Measurements from ENCODE around the gene PGM1. TPM values are rescaled to one million over a fixed set of nuclear protein-coding genes. Genes with fewer than 3 reads are reported as not detected.

The PGM1 gene
- total and polyA plus RNA-seq, 2 of the 13 experiments (the other 11 are each of a cell fraction or from before 2014, with no cell fraction given), result 51.6 to 105 TPM

DNA sequence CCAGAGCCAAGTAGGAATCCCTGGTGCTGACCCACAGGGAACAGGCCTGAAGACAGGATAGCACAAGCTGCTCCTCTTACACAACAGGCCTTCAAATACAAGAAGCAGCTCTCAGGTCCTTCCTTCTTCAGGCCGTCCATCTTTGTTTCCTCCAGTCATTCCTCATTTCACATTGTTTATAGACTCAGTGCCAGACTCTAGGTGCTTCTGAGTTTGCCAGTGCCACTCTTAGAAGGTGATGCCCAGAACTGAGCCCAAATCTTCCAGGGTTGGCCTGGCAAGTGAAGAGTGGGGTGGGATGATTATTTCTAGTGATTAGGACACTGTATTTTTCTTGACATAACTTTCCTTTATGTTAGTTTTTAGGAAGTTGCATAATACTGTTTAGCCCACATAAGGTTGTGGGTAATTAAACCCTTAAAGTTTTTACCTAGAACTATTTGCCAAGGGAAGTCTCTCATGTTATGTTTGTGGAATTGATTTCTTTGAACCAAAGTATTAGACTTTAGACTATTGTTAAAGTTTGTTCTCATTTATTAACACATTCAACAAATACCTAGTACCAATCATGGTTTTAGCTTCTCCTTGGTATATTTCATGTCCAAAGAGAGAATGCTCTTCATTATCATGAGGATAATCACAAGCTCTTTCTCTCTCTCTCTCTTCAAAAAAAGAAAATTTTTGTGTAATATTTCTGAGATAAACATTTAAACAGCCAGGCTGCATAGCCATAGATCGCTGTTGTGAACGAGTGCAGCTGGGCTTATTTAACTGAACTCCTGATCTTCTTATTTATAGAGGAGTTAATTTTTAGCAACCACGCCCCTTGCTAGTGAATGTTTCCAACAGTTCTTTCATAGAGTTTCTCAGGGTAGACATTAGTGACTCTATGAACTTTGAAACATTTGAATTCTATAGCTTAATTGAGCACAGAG lies 47.7 kb downstream of the PGM1 start (continued):
- TF ChIP-seq ZNF672 (CRISPR knock-in tag; IDR thresholded peaks at IDR 0.05), result no peak
- TF ChIP-seq ZMAT3 (CRISPR knock-in tag; conservative IDR thresholded peaks at IDR 0.05), result no peak
- TF ChIP-seq ZSCAN22 (CRISPR knock-in tag; IDR thresholded peaks at IDR 0.05), result no peak
- no peak for TF ChIP-seq HOXA9 (CRISPR knock-in tag; IDR thresholded peaks at IDR 0.05; ENCODE audit: borderline replicate concordance)
- TF ChIP-seq, protein P1, sequence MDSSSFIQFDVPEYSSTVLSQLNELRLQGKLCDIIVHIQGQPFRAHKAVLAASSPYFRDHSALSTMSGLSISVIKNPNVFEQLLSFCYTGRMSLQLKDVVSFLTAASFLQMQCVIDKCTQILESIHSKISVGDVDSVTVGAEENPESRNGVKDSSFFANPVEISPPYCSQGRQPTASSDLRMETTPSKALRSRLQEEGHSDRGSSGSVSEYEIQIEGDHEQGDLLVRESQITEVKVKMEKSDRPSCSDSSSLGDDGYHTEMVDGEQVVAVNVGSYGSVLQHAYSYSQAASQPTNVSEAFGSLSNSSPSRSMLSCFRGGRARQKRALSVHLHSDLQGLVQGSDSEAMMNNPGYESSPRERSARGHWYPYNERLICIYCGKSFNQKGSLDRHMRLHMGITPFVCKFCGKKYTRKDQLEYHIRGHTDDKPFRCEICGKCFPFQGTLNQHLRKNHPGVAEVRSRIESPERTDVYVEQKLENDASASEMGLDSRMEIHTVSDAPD (CRISPR knock-in tag; IDR thresholded peaks at IDR 0.05), result no peak
- peak; percentile 65; the same call in 1 of the 2 replicates for TF ChIP-seq SIX1 (CRISPR knock-in tag; IDR thresholded peaks at IDR 0.05; ENCODE audit: borderline replicate concordance)
- TF ChIP-seq, protein P2, sequence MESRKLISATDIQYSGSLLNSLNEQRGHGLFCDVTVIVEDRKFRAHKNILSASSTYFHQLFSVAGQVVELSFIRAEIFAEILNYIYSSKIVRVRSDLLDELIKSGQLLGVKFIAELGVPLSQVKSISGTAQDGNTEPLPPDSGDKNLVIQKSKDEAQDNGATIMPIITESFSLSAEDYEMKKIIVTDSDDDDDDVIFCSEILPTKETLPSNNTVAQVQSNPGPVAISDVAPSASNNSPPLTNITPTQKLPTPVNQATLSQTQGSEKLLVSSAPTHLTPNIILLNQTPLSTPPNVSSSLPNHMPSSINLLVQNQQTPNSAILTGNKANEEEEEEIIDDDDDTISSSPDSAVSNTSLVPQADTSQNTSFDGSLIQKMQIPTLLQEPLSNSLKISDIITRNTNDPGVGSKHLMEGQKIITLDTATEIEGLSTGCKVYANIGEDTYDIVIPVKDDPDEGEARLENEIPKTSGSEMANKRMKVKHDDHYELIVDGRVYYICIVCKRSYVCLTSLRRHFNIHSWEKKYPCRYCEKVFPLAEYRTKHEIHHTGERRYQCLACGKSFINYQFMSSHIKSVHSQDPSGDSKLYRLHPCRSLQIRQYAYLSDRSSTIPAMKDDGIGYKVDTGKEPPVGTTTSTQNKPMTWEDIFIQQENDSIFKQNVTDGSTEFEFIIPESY (CRISPR knock-in tag; IDR thresholded peaks at IDR 0.05), result no peak
- no peak for TF ChIP-seq NCOA5 (CRISPR knock-in tag; IDR thresholded peaks at IDR 0.05)
- TF ChIP-seq PHF8 (CRISPR knock-in tag; IDR thresholded peaks at IDR 0.05), result no peak
- 0 out of 2 replicates have a peak, but pooled peaks have one; percentile 60 for TF ChIP-seq ZFX (CRISPR knock-in tag; IDR thresholded peaks at IDR 0.05; ENCODE audit: low read depth)
- TF ChIP-seq ZNF143 (CRISPR knock-in tag; IDR thresholded peaks at IDR 0.05), result no peak
- no peak for TF ChIP-seq SPEN (CRISPR knock-in tag; IDR thresholded peaks at IDR 0.05; ENCODE audit: low read depth)
- no peak for TF ChIP-seq GPN1 (CRISPR knock-in tag; IDR thresholded peaks at IDR 0.05; ENCODE audit: borderline replicate concordance)
- TF ChIP-seq FLYWCH1 (CRISPR knock-in tag; IDR thresholded peaks at IDR 0.05), result no peak
- TF ChIP-seq KMT2A (CRISPR knock-in tag; IDR thresholded peaks at IDR 0.05), result no peak
- no peak for TF ChIP-seq ZNF101 (CRISPR knock-in tag; IDR thresholded peaks at IDR 0.05; ENCODE audit: borderline replicate concordance, low read depth)
- no peak for TF ChIP-seq RELA (CRISPR knock-in tag; IDR thresholded peaks at IDR 0.05)
- TF ChIP-seq TBX2 (CRISPR knock-in tag; IDR thresholded peaks at IDR 0.05; ENCODE audit: borderline replicate concordance), result peak; percentile 49; the same call in 1 of the 2 replicates
- TF ChIP-seq POLR2A (IDR thresholded peaks at IDR 0.05; ENCODE audit: insufficient read depth in 1 of 2, low read depth in 2 of 2, low read length in 2 of 2), result peak in 1 of 2 experiments; percentile 36; a peak in 1 of 4 replicates
- peak; percentile 82 for TF ChIP-seq RARA (CRISPR knock-in tag; IDR thresholded peaks at IDR 0.05)
- TF ChIP-seq HCFC1 (IDR thresholded peaks at IDR 0.05; ENCODE audit: low read depth, low read length), result no peak
- TF ChIP-seq ZNF331 (CRISPR knock-in tag; IDR thresholded peaks at IDR 0.05), result 0 out of 2 replicates have a peak, but pooled peaks have one; percentile 8
- TF ChIP-seq POLR2G (IDR thresholded peaks at IDR 0.05; ENCODE audit: low read depth, low read length), result peak; percentile 47
- no peak for TF ChIP-seq EED (CRISPR knock-in tag; IDR thresholded peaks at IDR 0.05)
- TF ChIP-seq, protein P3, sequence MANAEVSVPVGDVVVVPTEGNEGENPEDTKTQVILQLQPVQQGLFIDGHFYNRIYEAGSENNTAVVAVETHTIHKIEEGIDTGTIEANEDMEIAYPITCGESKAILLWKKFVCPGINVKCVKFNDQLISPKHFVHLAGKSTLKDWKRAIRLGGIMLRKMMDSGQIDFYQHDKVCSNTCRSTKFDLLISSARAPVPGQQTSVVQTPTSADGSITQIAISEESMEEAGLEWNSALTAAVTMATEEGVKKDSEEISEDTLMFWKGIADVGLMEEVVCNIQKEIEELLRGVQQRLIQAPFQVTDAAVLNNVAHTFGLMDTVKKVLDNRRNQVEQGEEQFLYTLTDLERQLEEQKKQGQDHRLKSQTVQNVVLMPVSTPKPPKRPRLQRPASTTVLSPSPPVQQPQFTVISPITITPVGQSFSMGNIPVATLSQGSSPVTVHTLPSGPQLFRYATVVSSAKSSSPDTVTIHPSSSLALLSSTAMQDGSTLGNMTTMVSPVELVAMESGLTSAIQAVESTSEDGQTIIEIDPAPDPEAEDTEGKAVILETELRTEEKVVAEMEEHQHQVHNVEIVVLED (CRISPR knock-in tag; IDR thresholded peaks at IDR 0.05; ENCODE audit: borderline replicate concordance), result no peak
- no peak; a peak in 1 of 4 replicates for TF ChIP-seq NR2F1 (CRISPR knock-in tag; IDR thresholded peaks at IDR 0.05)
- no peak for TF ChIP-seq ESRRA (CRISPR knock-in tag; IDR thresholded peaks at IDR 0.05; ENCODE audit: low read depth)

All from HepG2 (cell line).